HepG2 (cell line): Measurements from ENCODE around the gene PRR12. TPM values are rescaled to one million over a fixed set of nuclear protein-coding genes. Genes with fewer than 3 reads are reported as not detected.
A peak's percentile ranks its signal among the peaks of the same experiment; 100 is the strongest.

ENCODE experiments used
- ARID4A ChIP-seq: sonication (generic); formaldehyde crosslinking; IDR thresholded peaks from 2 replicates; pipeline ENCODE4 v1.5.0; 2020; ENCODE audit warnings: mild to moderate bottlenecking, missing genetic modification reagents, borderline replicate concordance
- KLF6 ChIP-seq: IDR thresholded peaks from 2 replicates; pipeline ENCODE4 v1.8.0; 2016; ENCODE audit warnings: missing biosample characterization, missing genetic modification reagents
- MAFK ChIP-seq, 2 experiments: IDR thresholded peaks in 1 of 2; conservative IDR thresholded peaks in 1 of 2; 2 replicates each; pipeline ENCODE4 v1.6.1; 2011; ENCODE audit warnings: improper control_type of control experiment in 2 of 2, low read length in 2 of 2
- MTA1 ChIP-seq: sonication (generic); formaldehyde crosslinking; IDR thresholded peaks from 2 replicates; pipeline ENCODE4 v1.4.0; 2020; ENCODE audit warnings: missing genetic modification reagents, mild to moderate bottlenecking, borderline replicate concordance
- NR2C2 ChIP-seq: sonication (generic); formaldehyde crosslinking; IDR thresholded peaks from 2 replicates; pipeline ENCODE4 v1.4.0; 2020; ENCODE audit warnings: missing genetic modification reagents, mild to moderate bottlenecking, moderate library complexity, borderline replicate concordance
- NR3C1 ChIP-seq: sonication (generic); formaldehyde crosslinking; IDR thresholded peaks from 2 replicates; pipeline ENCODE4 v1.4.0; 2020; ENCODE audit warnings: missing genetic modification reagents
- PCBP1 ChIP-seq: fragments of 200-400 bp; formaldehyde crosslinking; IDR thresholded peaks from 2 replicates; pipeline ENCODE4 v1.6.1; 2017; ENCODE audit warnings: mild to moderate bottlenecking, low read depth, low read length, borderline replicate concordance
- RCOR2 ChIP-seq: IDR thresholded peaks from 2 replicates; pipeline ENCODE4 v1.6.1; 2016; ENCODE audit warnings: missing biosample characterization, missing genetic modification reagents
- SIX4 ChIP-seq: sonication (generic); formaldehyde crosslinking; IDR thresholded peaks from 2 replicates; pipeline ENCODE4 v1.4.0; 2020; ENCODE audit warnings: missing genetic modification reagents
- SMAD3 ChIP-seq: sonication (generic); formaldehyde crosslinking; IDR thresholded peaks from 2 replicates; pipeline ENCODE4 v1.4.0; 2020; ENCODE audit warnings: missing genetic modification reagents
- SRSF1 ChIP-seq: fragments of 200-400 bp; formaldehyde crosslinking; optimal IDR thresholded peaks from 2 replicates; pipeline ENCODE3; 2017; ENCODE audit warnings: mild to moderate bottlenecking, low read depth, low read length, moderate library complexity
- TBX3 ChIP-seq: fragments of 450-650 bp; IDR thresholded peaks from 2 replicates; pipeline ENCODE4 v1.6.1; 2017; ENCODE audit warnings: antibody characterized with exemption, mild to moderate bottlenecking, inconsistent platforms, borderline replicate concordance
- ZNF136 ChIP-seq: sonication (generic); formaldehyde crosslinking; IDR thresholded peaks from 2 replicates; pipeline ENCODE4 v1.8.1; 2022; ENCODE audit warnings: low read depth, mild to moderate bottlenecking, moderate library complexity, missing genetic modification reagents
- ZNF20 ChIP-seq: sonication (generic); formaldehyde crosslinking; IDR thresholded peaks from 2 replicates; pipeline ENCODE4 v1.4.0; 2020; ENCODE audit warnings: mild to moderate bottlenecking, moderate library complexity, missing genetic modification reagents
- ZNF567 ChIP-seq: sonication (generic); formaldehyde crosslinking; IDR thresholded peaks from 2 replicates; pipeline ENCODE4 v1.8.1; 2023; ENCODE audit warnings: mild to moderate bottlenecking, missing genetic modification reagents, borderline replicate concordance
- polyA plus RNA-seq, 8 experiments: library from polyadenylated mRNA; depleted of rRNA in 3 of 8; stranded (reverse) in 7 of 8; unstranded in 1 of 8; fragments of >200 nt; fragmentation: Illumina TruSeq in 4 of 8; extraction: Trizol in 4 of 8; gene quantifications; 2 replicates each; pipeline versions ENCODE4 v1.2.1 to v1.2.3, GENCODE V29; 2011 to 2016; ENCODE audit warnings: low read depth in 4 of 8, missing spikeins in 1 of 8, mixed read lengths in 1 of 8; ENCODE audit not compliant: insufficient read depth in 1 of 8
- total RNA-seq, 5 experiments: library from RNA; depleted of rRNA; stranded (reverse); fragments of >200 nt; fragmentation: Illumina TruSeq; extraction: Trizol; gene quantifications; 2 replicates each; pipeline ENCODE4 v1.2.3, GENCODE V29; 2016; ENCODE audit warnings: low read depth in 1 of 5
- TF ChIP-seq, protein P1 (sequence below): sonication (generic); formaldehyde crosslinking; IDR thresholded peaks from 2 replicates; pipeline ENCODE4 v1.8.1; 2022; ENCODE audit warnings: low read depth, mild to moderate bottlenecking, missing genetic modification reagents
- TF ChIP-seq, protein P2 (sequence below): sonication (generic); formaldehyde crosslinking; IDR thresholded peaks from 2 replicates; pipeline ENCODE4 v1.5.0; 2020; ENCODE audit warnings: missing genetic modification reagents, mild to moderate bottlenecking, borderline replicate concordance
- TF ChIP-seq, protein P3 (sequence below): sonication (generic); formaldehyde crosslinking; IDR thresholded peaks from 2 replicates; pipeline ENCODE4 v1.4.0; 2020; ENCODE audit warnings: missing genetic modification reagents

PRR12 gene
- total and polyA plus RNA-seq, 2 of the 13 experiments (the other 11 are each of a cell fraction or from before 2014, with no cell fraction given): 0.62 to 1.5 TPM

- TF ChIP-seq, protein P1, sequence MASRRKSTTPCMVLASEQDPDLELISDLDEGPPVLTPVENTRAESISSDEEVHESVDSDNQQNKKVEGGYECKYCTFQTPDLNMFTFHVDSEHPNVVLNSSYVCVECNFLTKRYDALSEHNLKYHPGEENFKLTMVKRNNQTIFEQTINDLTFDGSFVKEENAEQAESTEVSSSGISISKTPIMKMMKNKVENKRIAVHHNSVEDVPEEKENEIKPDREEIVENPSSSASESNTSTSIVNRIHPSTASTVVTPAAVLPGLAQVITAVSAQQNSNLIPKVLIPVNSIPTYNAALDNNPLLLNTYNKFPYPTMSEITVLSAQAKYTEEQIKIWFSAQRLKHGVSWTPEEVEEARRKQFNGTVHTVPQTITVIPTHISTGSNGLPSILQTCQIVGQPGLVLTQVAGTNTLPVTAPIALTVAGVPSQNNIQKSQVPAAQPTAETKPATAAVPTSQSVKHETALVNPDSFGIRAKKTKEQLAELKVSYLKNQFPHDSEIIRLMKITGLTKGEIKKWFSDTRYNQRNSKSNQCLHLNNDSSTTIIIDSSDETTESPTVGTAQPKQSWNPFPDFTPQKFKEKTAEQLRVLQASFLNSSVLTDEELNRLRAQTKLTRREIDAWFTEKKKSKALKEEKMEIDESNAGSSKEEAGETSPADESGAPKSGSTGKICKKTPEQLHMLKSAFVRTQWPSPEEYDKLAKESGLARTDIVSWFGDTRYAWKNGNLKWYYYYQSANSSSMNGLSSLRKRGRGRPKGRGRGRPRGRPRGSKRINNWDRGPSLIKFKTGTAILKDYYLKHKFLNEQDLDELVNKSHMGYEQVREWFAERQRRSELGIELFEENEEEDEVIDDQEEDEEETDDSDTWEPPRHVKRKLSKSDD (CRISPR knock-in tag): no peak
- TF ChIP-seq SRSF1 (peak; percentile 60), NR2C2 (CRISPR knock-in tag) (peak; percentile 85), NR3C1 (CRISPR knock-in tag) (no peak), ARID4A (peak; percentile 72; the same call in 1 of the 2 replicates), ZNF136 (peak; percentile 45; the same call in 1 of the 2 replicates), TBX3 (no peak; the same call in 1 of the 2 replicates), ZNF567 (CRISPR knock-in tag) (no peak; the same call in 1 of the 2 replicates), SMAD3 (CRISPR knock-in tag) (peak; percentile 88; the same call in 1 of the 2 replicates), PCBP1 (0 out of 2 replicates have a peak, but pooled peaks have one; percentile 15), MAFK (conservative IDR thresholded peaks at IDR 0.05 in 1 of 2, IDR thresholded peaks at IDR 0.05 in 1 of 2; ENCODE audit: low read length in 2 of 2) (no peak), MTA1 (CRISPR knock-in tag) (peak; percentile 56; the same call in 1 of the 2 replicates), KLF6 (CRISPR knock-in tag) (no peak), RCOR2 (CRISPR knock-in tag) (no peak), SIX4 (0 out of 2 replicates have a peak, but pooled peaks have one; percentile 34), ZNF20 (CRISPR knock-in tag) (no peak)
- TF ChIP-seq, protein P2, sequence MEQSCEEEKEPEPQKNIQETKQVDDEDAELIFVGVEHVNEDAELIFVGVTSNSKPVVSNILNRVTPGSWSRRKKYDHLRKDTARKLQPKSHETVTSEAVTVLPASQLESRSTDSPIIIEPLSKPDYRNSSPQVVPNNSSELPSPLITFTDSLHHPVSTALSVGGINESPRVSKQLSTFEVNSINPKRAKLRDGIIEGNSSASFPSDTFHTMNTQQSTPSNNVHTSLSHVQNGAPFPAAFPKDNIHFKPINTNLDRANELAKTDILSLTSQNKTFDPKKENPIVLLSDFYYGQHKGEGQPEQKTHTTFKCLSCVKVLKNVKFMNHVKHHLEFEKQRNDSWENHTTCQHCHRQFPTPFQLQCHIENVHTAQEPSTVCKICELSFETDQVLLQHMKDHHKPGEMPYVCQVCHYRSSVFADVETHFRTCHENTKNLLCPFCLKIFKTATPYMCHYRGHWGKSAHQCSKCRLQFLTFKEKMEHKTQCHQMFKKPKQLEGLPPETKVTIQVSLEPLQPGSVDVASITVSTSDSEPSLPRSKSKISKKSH (CRISPR knock-in tag): no peak
- TF ChIP-seq, protein P3, sequence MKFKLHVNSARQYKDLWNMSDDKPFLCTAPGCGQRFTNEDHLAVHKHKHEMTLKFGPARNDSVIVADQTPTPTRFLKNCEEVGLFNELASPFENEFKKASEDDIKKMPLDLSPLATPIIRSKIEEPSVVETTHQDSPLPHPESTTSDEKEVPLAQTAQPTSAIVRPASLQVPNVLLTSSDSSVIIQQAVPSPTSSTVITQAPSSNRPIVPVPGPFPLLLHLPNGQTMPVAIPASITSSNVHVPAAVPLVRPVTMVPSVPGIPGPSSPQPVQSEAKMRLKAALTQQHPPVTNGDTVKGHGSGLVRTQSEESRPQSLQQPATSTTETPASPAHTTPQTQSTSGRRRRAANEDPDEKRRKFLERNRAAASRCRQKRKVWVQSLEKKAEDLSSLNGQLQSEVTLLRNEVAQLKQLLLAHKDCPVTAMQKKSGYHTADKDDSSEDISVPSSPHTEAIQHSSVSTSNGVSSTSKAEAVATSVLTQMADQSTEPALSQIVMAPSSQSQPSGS (CRISPR knock-in tag): peak; percentile 92
These were observed 49.3 kb downstream of the PRR12 start, which contains the start of gene RRAS (continued) for GRCh38 chr19:49640113-49640898.
